ENCODE data around the gene STX7.

Gene STX7

DNA sequence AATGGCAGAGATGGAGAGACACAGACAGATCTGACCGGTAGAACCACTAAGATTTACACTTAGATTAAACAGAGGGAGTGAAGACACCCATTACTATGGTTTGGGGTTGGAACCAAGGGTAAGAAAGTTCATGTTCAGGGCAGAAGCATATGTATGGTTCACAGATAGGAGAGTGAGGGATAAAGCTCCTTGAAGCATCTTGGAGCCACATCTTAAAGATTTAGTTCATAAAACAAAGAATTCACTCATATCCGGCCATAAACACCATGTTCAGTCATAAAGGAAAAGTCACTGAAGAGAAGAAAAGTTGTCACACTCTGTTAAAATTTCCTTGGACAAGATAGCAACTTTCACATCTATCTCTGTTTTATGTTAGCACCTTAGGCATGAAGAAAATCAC, 18.0 kb downstream of the STX7 start:
- Mint-ChIP-seq H3K4me1 (ENCODE audit: low read depth) (peaks cover 56% of the 10 kb centered on the region), H3K27ac (peak overlapping the region; percentile 80), H3K9me3 (peaks cover 10% of the 10 kb centered on the region), H3K4me3 (peak overlapping the region; percentile 32), H3K36me3 (ENCODE audit: low read depth) (peaks cover 44% of the 10 kb centered on the region), H3K27me3 (no peaks in the 10 kb centered on the region)

DNA sequence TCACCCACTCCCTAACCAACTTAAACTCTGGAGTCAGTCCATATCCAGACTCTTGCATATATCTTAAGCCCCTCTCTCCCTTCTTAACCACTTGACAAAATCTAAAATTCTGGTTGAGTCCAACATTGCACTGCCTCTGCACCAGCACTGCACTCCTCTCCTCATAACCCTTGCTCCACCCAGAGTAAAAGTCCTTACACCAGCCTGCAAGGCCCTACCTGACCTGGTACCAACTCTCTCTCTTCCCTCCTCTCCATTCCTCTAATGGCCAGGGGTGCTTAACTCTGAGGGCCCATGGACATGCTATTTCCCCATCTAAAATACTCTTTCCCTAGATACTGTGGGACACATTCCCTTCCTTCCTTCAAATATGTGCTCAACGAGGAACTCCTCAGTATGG, 21.0 kb downstream of the STX7 start:
- H3K27ac Mint-ChIP-seq: no peak overlapping the region
- peaks cover 22% of the 10 kb centered on the region for H3K36me3 Mint-ChIP-seq (ENCODE audit: low read depth)
- no peak overlapping the region for H3K4me3 Mint-ChIP-seq
- peaks cover 10% of the 10 kb centered on the region for H3K9me3 Mint-ChIP-seq
- no peaks in the 10 kb centered on the region for H3K27me3 Mint-ChIP-seq
- H3K4me1 Mint-ChIP-seq (ENCODE audit: low read depth): peaks cover 42% of the 10 kb centered on the region

DNA sequence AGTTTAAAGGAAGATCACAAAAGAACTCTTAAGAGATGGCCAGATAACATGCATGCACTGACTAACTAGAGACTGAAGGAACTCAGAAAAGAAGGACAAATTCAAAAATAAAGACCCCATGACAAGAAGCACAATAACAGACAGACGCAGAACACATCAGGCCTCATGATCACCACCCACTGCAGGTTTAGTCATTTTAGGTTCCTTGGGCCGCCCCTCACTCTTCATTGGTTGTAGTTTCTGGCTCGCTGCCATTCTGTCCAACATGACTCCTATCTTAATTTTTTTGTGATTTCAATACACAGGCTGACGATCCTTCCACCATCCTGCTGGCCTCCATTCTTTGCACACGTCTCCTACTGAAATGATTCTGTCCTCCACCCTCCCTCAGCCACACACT, 21.6 kb downstream of the STX7 start:
- H3K36me3 Mint-ChIP-seq (ENCODE audit: low read depth): peaks cover 22% of the 10 kb centered on the region
- H3K4me1 Mint-ChIP-seq (ENCODE audit: low read depth): peaks cover 37% of the 10 kb centered on the region
- no peak overlapping the region for H3K27ac Mint-ChIP-seq
- H3K27me3 Mint-ChIP-seq: no peaks in the 10 kb centered on the region
- peaks cover 10% of the 10 kb centered on the region for H3K9me3 Mint-ChIP-seq
- no peak overlapping the region for H3K4me3 Mint-ChIP-seq

DNA sequence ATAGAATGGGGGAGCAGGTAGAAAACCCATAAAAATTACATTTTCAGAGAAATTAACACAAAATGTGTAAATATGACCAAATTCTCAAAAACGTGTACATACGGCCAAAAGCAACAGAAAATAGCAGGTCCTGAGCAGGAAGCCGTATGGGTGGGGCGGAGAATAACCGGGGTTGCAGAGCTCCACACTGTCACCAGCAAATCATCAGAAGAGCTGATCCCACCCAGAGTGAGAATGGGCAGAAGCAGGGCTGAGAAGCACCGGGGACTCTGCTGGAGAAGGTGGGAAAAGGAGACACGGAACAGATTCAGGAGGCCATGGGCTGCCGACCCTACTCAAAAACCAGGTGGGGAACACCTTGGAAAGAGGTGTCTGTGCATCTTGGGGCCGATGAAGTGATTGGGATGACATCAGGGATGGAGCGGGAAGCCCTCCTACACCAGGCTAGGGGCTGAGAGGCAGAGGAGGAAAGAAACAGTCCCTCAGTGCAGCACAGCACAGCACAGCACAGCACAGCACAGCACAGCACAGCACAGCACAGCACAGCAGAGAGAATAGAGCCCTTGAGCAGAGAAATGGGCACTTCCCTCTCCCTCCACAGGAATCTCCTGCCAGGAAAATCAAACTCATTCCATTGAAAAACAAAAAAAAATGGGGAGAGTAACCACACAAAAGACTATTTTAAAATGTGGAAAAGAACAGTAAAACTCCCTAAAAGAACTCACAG, 22.3 kb downstream of the STX7 start:
- peaks cover 22% of the 10 kb centered on the region for H3K36me3 Mint-ChIP-seq (ENCODE audit: low read depth)
- peaks cover 10% of the 10 kb centered on the region for H3K9me3 Mint-ChIP-seq
- no peak overlapping the region for H3K27ac Mint-ChIP-seq
- H3K4me1 Mint-ChIP-seq (ENCODE audit: low read depth): peaks cover 30% of the 10 kb centered on the region
- no peak overlapping the region for H3K4me3 Mint-ChIP-seq
- H3K27me3 Mint-ChIP-seq: no peaks in the 10 kb centered on the region

DNA sequence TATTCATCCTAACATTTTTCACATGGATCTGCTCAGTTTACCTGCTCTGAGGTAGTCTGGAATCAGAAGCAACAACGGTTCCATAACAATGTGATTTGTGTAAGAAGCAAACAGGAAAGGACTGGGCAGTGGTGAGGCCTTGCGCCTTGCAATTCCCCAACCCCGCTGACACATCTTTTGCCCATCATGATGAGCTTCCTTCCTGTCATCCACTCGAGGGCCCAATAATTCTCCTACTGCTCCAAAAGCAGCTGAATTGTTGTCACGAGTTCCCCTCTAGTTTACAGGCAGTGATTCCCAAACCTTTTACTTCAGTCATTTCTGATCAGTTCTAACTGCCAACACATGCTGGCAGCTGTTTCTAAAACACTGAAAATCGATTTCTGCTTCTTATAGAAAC, 22.9 kb downstream of the STX7 start:
- peaks cover 22% of the 10 kb centered on the region for H3K36me3 Mint-ChIP-seq (ENCODE audit: low read depth)
- peaks cover 10% of the 10 kb centered on the region for H3K9me3 Mint-ChIP-seq
- no peaks in the 10 kb centered on the region for H3K27me3 Mint-ChIP-seq
- peak overlapping the region; percentile 34 for H3K27ac Mint-ChIP-seq
- H3K4me1 Mint-ChIP-seq (ENCODE audit: low read depth): peaks cover 24% of the 10 kb centered on the region
- H3K4me3 Mint-ChIP-seq: no peak overlapping the region

DNA sequence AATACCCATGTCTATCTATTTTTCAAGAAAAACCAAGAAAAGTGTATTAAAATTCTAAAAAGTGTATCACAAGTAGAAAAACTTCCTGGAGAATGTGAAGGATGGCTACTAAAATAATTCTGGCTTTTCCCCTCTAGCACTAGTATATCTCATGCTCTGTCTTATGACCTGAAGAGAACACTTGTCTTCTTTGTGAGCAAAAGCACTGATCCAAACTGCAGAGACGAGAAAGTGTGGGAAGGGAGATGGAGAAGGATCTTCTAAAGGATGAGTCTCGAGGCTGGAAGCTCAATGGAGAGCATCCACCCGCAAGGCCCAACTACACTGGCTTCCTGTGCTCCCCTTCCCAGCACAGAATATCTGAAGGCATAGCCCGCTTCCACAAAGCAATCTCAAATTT, 23.5 kb downstream of the STX7 start:
- Mint-ChIP-seq H3K9me3 (peaks cover 5% of the 10 kb centered on the region), H3K36me3 (ENCODE audit: low read depth) (peaks cover 15% of the 10 kb centered on the region), H3K27me3 (no peaks in the 10 kb centered on the region), H3K27ac (peak overlapping the region; percentile 34), H3K4me1 (ENCODE audit: low read depth) (peaks cover 19% of the 10 kb centered on the region), H3K4me3 (no peak overlapping the region)

DNA sequence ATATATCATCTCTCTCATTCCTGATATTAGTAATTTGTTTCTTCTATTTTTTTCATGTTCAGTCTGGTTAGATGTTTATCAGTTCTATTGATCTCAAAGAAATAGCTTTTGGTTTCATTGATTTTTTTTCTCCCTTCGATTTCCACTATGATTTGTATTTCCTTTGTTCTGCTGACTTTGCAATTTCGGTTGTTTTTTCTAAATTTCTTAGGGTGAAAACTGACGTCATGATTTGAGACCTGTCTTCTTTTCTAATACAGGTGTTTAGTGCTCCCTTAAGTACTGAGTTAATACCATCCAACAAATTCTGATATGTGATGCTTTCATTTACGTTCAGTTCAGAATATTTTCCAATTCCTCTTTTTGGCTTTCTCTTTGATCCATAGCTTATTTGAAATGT, 25.2 kb downstream of the STX7 start:
- H3K36me3 Mint-ChIP-seq (ENCODE audit: low read depth): peaks cover 8% of the 10 kb centered on the region
- no peak overlapping the region for H3K27ac Mint-ChIP-seq
- no peaks in the 10 kb centered on the region for H3K9me3 Mint-ChIP-seq
- H3K4me1 Mint-ChIP-seq (ENCODE audit: low read depth): peaks cover 22% of the 10 kb centered on the region
- no peak overlapping the region for H3K4me3 Mint-ChIP-seq
- no peaks in the 10 kb centered on the region for H3K27me3 Mint-ChIP-seq

DNA sequence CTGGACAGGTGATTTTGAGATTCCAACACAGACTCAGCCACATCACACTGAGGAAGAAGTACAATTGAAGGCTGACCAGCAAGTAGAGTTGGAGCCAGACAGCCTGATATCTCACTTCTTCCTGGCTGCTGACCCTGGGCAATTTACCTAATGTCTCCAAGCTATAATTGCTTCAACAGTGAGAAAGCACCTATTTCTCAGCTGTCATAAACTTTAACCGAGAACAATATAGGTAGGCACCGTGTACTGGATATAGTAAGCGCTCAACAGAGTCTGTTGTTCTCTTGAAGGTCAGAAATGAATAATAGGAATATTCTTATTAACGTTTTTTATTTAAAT, 28.3 kb downstream of the STX7 start:
- H3K27ac Mint-ChIP-seq: no peak overlapping the region
- peaks cover 5% of the 10 kb centered on the region for H3K36me3 Mint-ChIP-seq (ENCODE audit: low read depth)
- no peak overlapping the region for H3K4me3 Mint-ChIP-seq
- peaks cover 43% of the 10 kb centered on the region for H3K4me1 Mint-ChIP-seq (ENCODE audit: low read depth)
- no peaks in the 10 kb centered on the region for H3K27me3 Mint-ChIP-seq
- no peaks in the 10 kb centered on the region for H3K9me3 Mint-ChIP-seq

DNA sequence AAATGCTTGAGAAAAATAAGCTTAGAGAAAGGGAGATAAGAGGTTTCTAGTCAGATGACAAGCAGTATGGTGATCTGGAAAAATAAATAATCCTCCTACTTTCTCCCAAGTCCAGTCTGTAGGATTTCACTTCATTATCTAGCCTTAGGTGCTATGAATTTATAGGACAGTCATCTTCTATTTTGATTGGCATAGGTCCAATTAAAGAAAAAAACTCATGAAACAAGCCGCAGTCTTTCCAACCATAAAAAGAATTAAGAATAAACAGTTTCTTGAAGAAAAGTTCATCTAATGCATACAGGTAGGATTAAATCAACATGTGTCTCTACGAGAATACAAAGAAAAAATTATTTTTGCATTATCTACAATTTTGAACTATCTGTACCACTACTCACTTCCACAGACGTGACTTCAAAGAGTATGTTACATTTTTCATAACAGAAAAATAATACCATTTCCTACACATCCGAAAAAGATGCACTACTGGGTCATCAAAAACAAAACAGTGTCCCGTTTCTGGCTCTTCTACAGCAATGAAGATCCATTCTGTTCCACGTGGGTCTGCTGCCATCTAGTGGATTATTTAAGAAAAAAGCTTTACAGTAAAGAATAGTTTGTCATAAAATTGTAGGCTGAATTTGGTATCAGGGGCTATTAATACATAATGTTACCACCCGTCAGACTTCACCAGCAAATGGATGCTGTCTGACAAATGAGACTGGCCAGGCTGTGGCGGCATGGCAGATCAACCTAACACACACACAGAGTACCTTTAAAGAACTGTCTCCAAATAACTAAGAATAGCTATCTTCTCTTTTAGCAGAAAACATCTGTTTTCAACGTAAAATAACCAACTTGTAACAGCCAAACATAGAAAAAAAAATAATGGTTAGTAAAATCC, 28.9 kb downstream of the STX7 start:
- Mint-ChIP-seq H3K36me3 (ENCODE audit: low read depth) (peaks cover 4% of the 10 kb centered on the region), H3K27ac (no peak overlapping the region), H3K4me1 (ENCODE audit: low read depth) (peaks cover 43% of the 10 kb centered on the region), H3K9me3 (no peaks in the 10 kb centered on the region), H3K27me3 (no peaks in the 10 kb centered on the region), H3K4me3 (no peak overlapping the region)

DNA sequence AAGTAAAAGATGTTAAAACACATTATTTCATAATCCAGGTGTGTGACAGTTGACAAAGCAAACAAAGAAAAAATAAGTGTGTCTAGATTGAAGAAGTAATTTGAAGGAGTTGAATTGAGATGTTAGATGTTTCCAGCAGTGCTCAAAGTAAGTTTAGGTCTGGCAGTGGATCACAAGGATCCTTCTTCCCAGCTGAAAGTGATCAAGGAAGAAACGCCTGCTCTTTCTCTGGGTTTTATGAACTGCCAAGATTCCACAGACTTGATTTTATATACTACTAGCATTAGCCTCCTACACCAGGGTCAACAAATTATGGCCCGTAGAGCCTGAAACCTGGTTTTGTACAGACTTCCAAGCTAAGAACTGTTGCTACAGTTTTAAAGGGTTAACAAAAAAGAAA, 30.3 kb downstream of the STX7 start:
- H3K27ac Mint-ChIP-seq: no peak overlapping the region

DNA sequence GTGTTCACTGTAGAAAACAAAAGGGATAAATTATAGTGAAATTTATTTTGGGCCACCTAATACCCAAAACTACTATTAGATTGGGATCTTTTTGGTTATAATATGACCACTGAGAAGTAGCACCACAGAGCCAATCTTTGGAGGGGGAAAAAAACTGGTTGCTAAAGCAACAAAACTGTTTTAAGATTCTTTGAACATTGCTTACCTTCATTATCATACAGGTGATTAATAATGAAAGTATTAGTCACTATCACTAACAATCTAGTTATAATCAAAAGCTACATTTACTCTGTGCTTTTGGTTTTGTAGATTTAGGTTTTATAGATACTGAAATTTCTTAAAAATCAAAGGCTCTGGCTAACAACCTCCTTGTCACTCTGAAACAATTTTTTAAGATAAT, 31.7 kb downstream of the STX7 start:
- Mint-ChIP-seq H3K4me3 (no peak overlapping the region), H3K27me3 (no peaks in the 10 kb centered on the region), H3K9me3 (no peaks in the 10 kb centered on the region), H3K27ac (no peak overlapping the region), H3K4me1 (ENCODE audit: low read depth) (peaks cover 42% of the 10 kb centered on the region), H3K36me3 (ENCODE audit: low read depth) (peaks cover 4% of the 10 kb centered on the region)

More for the DNA sequence above, 30.3 kb downstream of the STX7 start:
- Mint-ChIP-seq H3K4me1 (ENCODE audit: low read depth) (peaks cover 40% of the 10 kb centered on the region), H3K4me3 (no peak overlapping the region), H3K27me3 (no peaks in the 10 kb centered on the region), H3K9me3 (no peaks in the 10 kb centered on the region), H3K36me3 (ENCODE audit: low read depth) (peaks cover 4% of the 10 kb centered on the region)

DNA sequence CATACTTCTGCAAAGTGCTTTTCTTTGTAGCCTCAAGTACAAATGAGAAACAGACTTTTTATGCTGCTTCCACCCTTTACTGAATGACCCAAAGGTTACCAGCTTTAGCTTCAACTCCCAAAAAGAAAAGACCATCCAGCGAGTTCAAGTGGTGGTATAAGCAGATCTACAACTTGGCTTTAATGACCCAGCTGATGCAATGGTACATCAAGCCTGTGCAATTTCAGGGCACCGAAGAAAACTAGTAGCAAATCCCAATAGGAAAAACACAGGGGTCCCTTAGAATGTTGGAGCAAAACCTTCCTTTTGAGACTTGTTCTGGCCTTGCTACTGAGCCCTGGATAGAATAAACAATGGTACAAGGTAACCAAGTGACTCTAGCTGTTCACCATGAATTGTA, 33.8 kb downstream of the STX7 start:
- Mint-ChIP-seq H3K4me3 (no peak overlapping the region), H3K36me3 (ENCODE audit: low read depth) (peaks cover 3% of the 10 kb centered on the region), H3K4me1 (ENCODE audit: low read depth) (peaks cover 41% of the 10 kb centered on the region), H3K27me3 (no peaks in the 10 kb centered on the region), H3K27ac (no peak overlapping the region), H3K9me3 (no peaks in the 10 kb centered on the region)

DNA sequence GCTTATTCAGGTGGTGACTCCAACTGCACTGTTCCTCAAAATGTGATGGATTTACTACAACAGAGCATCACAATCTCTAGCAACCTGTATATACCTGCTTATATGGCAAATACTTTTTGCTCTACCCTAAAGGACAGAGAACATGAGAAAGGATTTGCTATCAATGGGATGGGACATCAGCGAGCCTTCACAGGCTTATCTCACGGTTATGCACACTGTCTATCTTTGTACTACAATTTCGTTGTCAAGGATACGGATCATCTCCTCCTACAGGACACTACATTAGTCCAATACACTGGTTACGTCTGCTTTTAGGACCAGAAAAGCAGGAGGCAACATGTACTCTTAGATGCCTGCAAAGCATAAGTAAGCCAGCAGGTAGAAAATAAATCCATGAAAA, 34.2 kb downstream of the STX7 start:
- Mint-ChIP-seq H3K36me3 (ENCODE audit: low read depth) (no peaks in the 10 kb centered on the region), H3K4me1 (ENCODE audit: low read depth) (peaks cover 37% of the 10 kb centered on the region), H3K27ac (no peak overlapping the region), H3K27me3 (no peaks in the 10 kb centered on the region), H3K4me3 (no peak overlapping the region), H3K9me3 (no peaks in the 10 kb centered on the region)

DNA sequence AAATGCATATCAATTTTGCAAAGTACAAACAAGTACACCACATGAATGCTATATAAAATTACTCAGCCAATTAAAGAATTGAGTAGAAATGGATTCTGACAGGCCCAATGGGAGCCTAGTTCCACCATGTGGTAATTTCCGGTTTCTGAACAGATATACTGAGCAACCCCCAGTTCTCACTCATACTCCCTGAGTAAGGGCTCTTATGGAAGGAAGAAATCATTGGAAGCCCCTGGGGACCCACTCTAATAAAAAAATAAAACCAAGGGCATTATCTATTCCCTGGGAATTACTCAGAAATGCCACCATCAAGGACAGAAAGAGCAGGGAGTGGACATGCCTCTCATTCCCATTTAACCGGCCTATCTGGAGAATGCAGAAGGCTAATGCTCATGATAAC, 34.6 kb downstream of the STX7 start:
- Mint-ChIP-seq H3K4me1 (ENCODE audit: low read depth) (peaks cover 36% of the 10 kb centered on the region), H3K36me3 (ENCODE audit: low read depth) (no peaks in the 10 kb centered on the region), H3K4me3 (no peak overlapping the region), H3K27ac (no peak overlapping the region), H3K27me3 (no peaks in the 10 kb centered on the region), H3K9me3 (no peaks in the 10 kb centered on the region)

DNA sequence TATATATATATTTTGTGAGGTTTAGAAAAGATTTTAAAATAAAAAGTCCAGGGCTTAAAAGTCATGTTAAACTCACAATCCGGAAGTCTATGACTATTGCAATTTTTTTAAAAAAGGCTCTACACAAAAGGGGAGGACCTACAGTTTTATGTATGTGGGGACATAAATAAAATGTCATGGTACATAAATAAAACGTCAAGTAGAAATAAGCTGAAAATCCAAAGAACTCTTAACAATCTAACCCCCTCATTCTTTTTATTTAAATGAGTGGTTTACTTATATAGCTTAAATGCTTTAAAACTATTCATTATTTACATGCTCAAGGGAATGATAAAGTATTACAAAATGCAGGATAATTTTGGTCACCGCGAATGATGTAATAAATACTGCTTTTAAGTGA, 36.2 kb downstream of the STX7 start:
- peaks cover 23% of the 10 kb centered on the region for H3K4me1 Mint-ChIP-seq (ENCODE audit: low read depth)
- H3K9me3 Mint-ChIP-seq: no peaks in the 10 kb centered on the region
- no peak overlapping the region for H3K27ac Mint-ChIP-seq
- H3K27me3 Mint-ChIP-seq: no peaks in the 10 kb centered on the region
- H3K4me3 Mint-ChIP-seq: no peak overlapping the region
- H3K36me3 Mint-ChIP-seq (ENCODE audit: low read depth): no peaks in the 10 kb centered on the region

Data from stimulated activated naive CD8-positive, alpha-beta T cell treated with anti-CD3 and anti-CD28 coated beads, Interleukin-15, Interleukin-2, amounts not matched to agents 100 ng/mL and 50 ng/mL, for 24 hours (primary cell).